H1 (cell line): ENCODE results near the gene JPH2. TPM values are rescaled to one million over a fixed set of nuclear protein-coding genes. Genes with fewer than 3 reads are reported as not detected.
A peak's percentile ranks its signal among the peaks of the same experiment; 100 is the strongest.

Experiments used
- CTCF ChIA-PET: fragments of 300-600 bp; sonication (Branson Sonifier 250); formaldehyde crosslinking; loops from one replicate; lab custom pipeline; 2021; ENCODE audit not compliant: partially characterized antibody; lab: Charles Lee
- POLR2A ChIA-PET: fragments of 300-600 bp; sonication (Branson Sonifier 250); formaldehyde crosslinking; loops from one replicate; lab custom pipeline; 2021; ENCODE audit warnings: inconsistent platforms; ENCODE audit not compliant: partially characterized antibody; lab: Charles Lee
- DNase-seq, 2 experiments: peaks; one replicate each; pipeline versions ENCODE4 v3.0.0 to v3.0.0-alpha.2; 2010 to 2022; ENCODE audit warnings: low spot score in 2 of 2, low read depth in 1 of 2, mixed read lengths in 1 of 2
- FAIRE-seq: peaks from 2 replicates; lab custom pipeline; 2011; peaks lifted over from hg19 to GRCh38; lab: Jason Lieb, UNC
- H2AFZ ChIP-seq: 2 replicates; pipeline ENCODE4 v1.8.1; 2012; ENCODE audit warnings: low read length, inconsistent platforms
- H2AK5ac ChIP-seq: 2 replicates; pipeline ENCODE4 v1.6.1; 2013; ENCODE audit warnings: low read depth, low read length
- H2BK120ac ChIP-seq: replicated peaks from 2 replicates; pipeline ENCODE3; 2013; ENCODE audit warnings: low read depth, low read length, inconsistent platforms
- H2BK12ac ChIP-seq: 2 replicates; pipeline ENCODE4 v1.6.1; 2013; ENCODE audit warnings: low read depth, low read length
- H2BK15ac ChIP-seq: 2 replicates; pipeline ENCODE4 v1.6.1; 2013; ENCODE audit warnings: low read length
- H2BK20ac ChIP-seq: 2 replicates; pipeline ENCODE4 v1.6.1; 2013; ENCODE audit warnings: low read length
- H2BK5ac ChIP-seq: 2 replicates; pipeline ENCODE4 v1.6.1; 2013; ENCODE audit warnings: low read depth, low read length
- H3K14ac ChIP-seq: 2 replicates; pipeline ENCODE4 v1.6.1; 2013; ENCODE audit warnings: inconsistent platforms; ENCODE audit not compliant: insufficient read length
- H3K18ac ChIP-seq: 2 replicates; pipeline ENCODE4 v1.6.1; 2013; ENCODE audit warnings: low read length; ENCODE audit errors: extremely low read depth
- H3K23ac ChIP-seq: 2 replicates; pipeline ENCODE4 v1.6.1; 2013; ENCODE audit warnings: inconsistent platforms; ENCODE audit not compliant: insufficient read length
- H3K23me2 ChIP-seq: 2 replicates; pipeline ENCODE4 v1.6.1; 2013; ENCODE audit warnings: low read depth, low read length
- H3K27ac ChIP-seq: 2 replicates; pipeline ENCODE4 v1.6.1; 2011; ENCODE audit warnings: low read depth, low read length, inconsistent platforms
- H3K27me3 ChIP-seq, 4 experiments: replicated peaks in 1 of 4; 1 replicate in 1 of 4; 2 replicates in 3 of 4; pipeline versions ENCODE4 v1.6.1 to v1.8.1; 2011 to 2013; ENCODE audit warnings: low read length in 3 of 4, mild to moderate bottlenecking in 3 of 4, inconsistent platforms in 2 of 4, mixed read lengths in 2 of 4, moderate library complexity in 1 of 4; ENCODE audit not compliant: control insufficient read depth in 3 of 4, insufficient read depth in 3 of 4; ENCODE audit errors: extremely low read depth in 1 of 4
- H3K36me3 ChIP-seq, 4 experiments: 2 replicates each; pipeline versions ENCODE4 v1.6.1 to v1.8.1; 2011 to 2013; ENCODE audit warnings: mild to moderate bottlenecking in 4 of 4, low read length in 3 of 4, moderate library complexity in 2 of 4, control low read depth in 1 of 4, inconsistent platforms in 1 of 4; ENCODE audit not compliant: insufficient read depth in 4 of 4, control insufficient read depth in 2 of 4
- H3K4ac ChIP-seq: replicated peaks from 2 replicates; pipeline ENCODE3; 2013; ENCODE audit warnings: low read length, low read depth, mixed read lengths, inconsistent platforms; ENCODE audit not compliant: insufficient read length
- H3K4me1 ChIP-seq, 4 experiments: replicated peaks in 1 of 4; 1 replicate in 1 of 4; 2 replicates in 3 of 4; pipeline versions ENCODE4 v1.6.1 to v1.8.1; 2011 to 2013; ENCODE audit warnings: low read length in 3 of 4, inconsistent platforms in 2 of 4, mixed read lengths in 1 of 4; ENCODE audit not compliant: insufficient read depth in 4 of 4, control insufficient read depth in 3 of 4
- H3K4me2 ChIP-seq, 2 experiments: 2 replicates each; pipeline versions ENCODE4 v1.6.1 to v1.8.1; 2011 to 2013; ENCODE audit warnings: low read depth in 2 of 2, low read length in 2 of 2, control low read depth in 1 of 2, inconsistent platforms in 1 of 2, mild to moderate bottlenecking in 1 of 2; ENCODE audit not compliant: insufficient read depth in 1 of 2
- H3K4me3 ChIP-seq, 4 experiments: fragments of 200-600, 300-600 bp in 1 of 4; sonication (generic), shearing (Covaris generic), sonication (Bioruptor Twin) in 1 of 4; 2 replicates each; pipeline versions ENCODE4 v1.5.1 to v1.8.1; 2011 to 2016; ENCODE audit warnings: low read length in 4 of 4, low read depth in 3 of 4, control low read depth in 2 of 4, inconsistent platforms in 2 of 4, mild to moderate bottlenecking in 2 of 4, mixed read lengths in 1 of 4, moderate library complexity in 1 of 4; ENCODE audit not compliant: insufficient read depth in 2 of 4; ENCODE audit errors: extremely low read depth in 1 of 4
- H3K56ac ChIP-seq: replicated peaks from 2 replicates; pipeline ENCODE3; 2013; ENCODE audit warnings: low read depth, mild to moderate bottlenecking, mixed read lengths, low read length, inconsistent platforms; ENCODE audit not compliant: insufficient read length
- H3K79me1 ChIP-seq: 2 replicates; pipeline ENCODE4 v1.6.1; 2013; ENCODE audit warnings: low read depth, low read length, control low read depth
- H3K79me2 ChIP-seq, 2 experiments: 2 replicates each; pipeline versions ENCODE4 v1.6.1 to v1.8.1; 2012 to 2013; ENCODE audit warnings: low read length in 2 of 2, mild to moderate bottlenecking in 2 of 2, inconsistent platforms in 1 of 2; ENCODE audit not compliant: insufficient read depth in 2 of 2, control insufficient read depth in 1 of 2
- H3K9ac ChIP-seq, 4 experiments: replicated peaks in 1 of 4; 1 replicate in 1 of 4; 2 replicates in 3 of 4; pipeline versions ENCODE4 v1.6.1 to v1.8.1; 2011 to 2013; ENCODE audit warnings: low read depth in 3 of 4, low read length in 3 of 4, control low read depth in 2 of 4, mild to moderate bottlenecking in 2 of 4, moderate library complexity in 2 of 4, inconsistent platforms in 1 of 4; ENCODE audit errors: extremely low read depth in 1 of 4
- H3K9me3 ChIP-seq, 2 experiments: 2 replicates each; pipeline versions ENCODE4 v1.6.1 to v1.8.1; 2012 to 2013; ENCODE audit warnings: mild to moderate bottlenecking in 2 of 2, moderate library complexity in 2 of 2, control low read depth in 1 of 2, inconsistent platforms in 1 of 2, low read depth in 1 of 2, low read length in 1 of 2, mixed read lengths in 1 of 2; ENCODE audit not compliant: insufficient read depth in 2 of 2
- H4K20me1 ChIP-seq, 2 experiments: replicated peaks in 1 of 2; 2 replicates each; pipeline versions ENCODE3 to v1.8.1; 2011 to 2013; ENCODE audit warnings: inconsistent platforms in 2 of 2, low read length in 2 of 2, mild to moderate bottlenecking in 1 of 2; ENCODE audit not compliant: insufficient read depth in 2 of 2, control insufficient read depth in 1 of 2
- H4K5ac ChIP-seq: 2 replicates; pipeline ENCODE4 v1.6.1; 2013; ENCODE audit warnings: low read length, low read depth, mixed read lengths, inconsistent platforms; ENCODE audit not compliant: insufficient read length
- H4K8ac ChIP-seq: 2 replicates; pipeline ENCODE4 v1.8.0; 2013; ENCODE audit warnings: mild to moderate bottlenecking, moderate library complexity, low read length, inconsistent platforms; ENCODE audit not compliant: insufficient read depth; ENCODE audit errors: extremely low read depth
- H4K91ac ChIP-seq: replicated peaks from 2 replicates; pipeline ENCODE3; 2013; ENCODE audit warnings: low read length, mixed read lengths, inconsistent platforms; ENCODE audit not compliant: insufficient read length
- CBX8 ChIP-seq: fragments of 300-800, 300-1000 bp; sonication (generic); IDR thresholded peaks from 2 replicates; pipeline ENCODE4 v1.7.1; 2016; ENCODE audit warnings: low read depth, low read length, borderline replicate concordance
- SIN3A ChIP-seq, 2 experiments: IDR thresholded peaks in 1 of 2; conservative IDR thresholded peaks in 1 of 2; 2 replicates each; pipeline ENCODE4 v1.6.1; 2011 to 2012; ENCODE audit warnings: low read length in 2 of 2, improper control_type of control experiment in 1 of 2, low read depth in 1 of 2, mild to moderate bottlenecking in 1 of 2
- SP1 ChIP-seq: IDR thresholded peaks from 2 replicates; pipeline ENCODE4 v1.6.1; 2011; ENCODE audit warnings: low read depth, low read length
- WGBS, 2 experiments: shearing (Covaris generic) in 1 of 2; methylation state at CpG; one replicate each; pipeline versions ENCODE4 v1.1.6 to v1.1.7; 2013 to 2015; ENCODE audit warnings: low lambda C conversion rate in 2 of 2, mixed read lengths in 2 of 2, inconsistent platforms in 1 of 2, low coverage in 1 of 2, missing lambda C conversion rate in 1 of 2; ENCODE audit not compliant: insufficient replicate concordance in 2 of 2, insufficient coverage in 1 of 2, insufficient read length in 1 of 2; ENCODE audit errors: extremely low coverage in 1 of 2, missing lambda C conversion rate in 1 of 2; 5-methylcytosine and 5-hydroxymethylcytosine counted together
- polyA plus RNA-seq, 7 experiments: library from polyadenylated mRNA; depleted of rRNA in 3 of 7; stranded (reverse) in 5 of 7; unstranded in 2 of 7; fragments of >200 nt in 5 of 7; fragments of 200-250 nt in 2 of 7; gene quantifications; 1 replicate in 5 of 7; 2 replicates in 1 of 7; 4 replicates in 1 of 7; pipeline versions ENCODE4 v1.2.1 to v1.2.3, GENCODE V29; 2011 to 2013; ENCODE audit warnings: missing spikeins in 2 of 7, mixed read lengths in 2 of 7
- total RNA-seq: library from RNA; stranded (reverse); fragmentation: NEBNext Ultra II Directional; extraction: Animal tissue kit (Norgen Biotek cat#: 25700); gene quantifications from 2 replicates; pipeline ENCODE4 v1.2.1, GENCODE V29; 2021
- TF ChIP-seq, protein P1 (sequence below): IDR thresholded peaks from 2 replicates; pipeline ENCODE4 v1.6.1; 2011; ENCODE audit warnings: low read length, improper control_type of control experiment

Gene JPH2
- total and polyA plus RNA-seq, 2 of the 8 experiments (the other 6 are each of a cell fraction or from before 2014, with no cell fraction given), result 0.59 to 1.3 TPM

DNA sequence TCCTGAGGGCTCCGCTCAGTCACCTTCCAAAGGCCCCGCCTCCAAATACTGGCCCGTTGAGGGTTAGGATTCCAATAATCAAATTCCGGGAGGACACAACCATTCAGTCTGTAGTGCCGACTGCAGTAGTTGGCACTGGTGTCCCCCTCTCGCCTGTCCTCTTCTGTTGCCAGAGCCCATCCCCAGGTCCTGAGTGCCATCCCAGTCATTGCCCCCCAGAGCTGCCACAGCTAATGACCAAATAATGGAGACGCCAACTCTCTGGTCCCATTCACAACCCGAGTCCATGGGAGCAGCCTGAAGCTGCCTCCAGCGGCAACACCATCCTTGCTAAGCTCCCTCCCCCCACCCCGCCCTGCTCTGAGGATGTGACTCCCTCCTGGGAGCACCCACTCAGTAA lies 115.9 kb downstream of the JPH2 start:
- no peak overlapping the region for H2BK12ac ChIP-seq
- no peak overlapping the region for H2BK120ac ChIP-seq
- H3K79me1 ChIP-seq, result no peaks in the 10 kb centered on the region
- CTCF ChIA-PET, result interaction anchor here (0.9 to 3.0 kb wide), 7 partner anchors 10 to 231 kb away, joined by 3 to 19 read pairs (median 3); no protein-coding TSS in a partner anchor
- no peak overlapping the region for H3K4me3 ChIP-seq
- TF ChIP-seq CBX8 (no peak), SP1 (no peak), SIN3A (conservative IDR thresholded peaks at IDR 0.05 in 1 of 2, IDR thresholded peaks at IDR 0.05 in 1 of 2; ENCODE audit: low read depth in 1 of 2, low read length in 2 of 2) (no peak)
- TF ChIP-seq, protein P1, sequence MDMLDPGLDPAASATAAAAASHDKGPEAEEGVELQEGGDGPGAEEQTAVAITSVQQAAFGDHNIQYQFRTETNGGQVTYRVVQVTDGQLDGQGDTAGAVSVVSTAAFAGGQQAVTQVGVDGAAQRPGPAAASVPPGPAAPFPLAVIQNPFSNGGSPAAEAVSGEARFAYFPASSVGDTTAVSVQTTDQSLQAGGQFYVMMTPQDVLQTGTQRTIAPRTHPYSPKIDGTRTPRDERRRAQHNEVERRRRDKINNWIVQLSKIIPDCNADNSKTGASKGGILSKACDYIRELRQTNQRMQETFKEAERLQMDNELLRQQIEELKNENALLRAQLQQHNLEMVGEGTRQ, result no peak
- H3K4me1 ChIP-seq, result peaks cover 0 to 7% (median 1%) of the 10 kb centered on the region in 4 experiments; a peak in 3 of 7 replicates
- DNase-seq, result peak in 1 of 2 experiments; percentile 19
- no peaks in the 10 kb centered on the region for H3K27me3 ChIP-seq
- no peak overlapping the region for H2BK15ac ChIP-seq
- 91% methylated on average over 10 of the region's 10 CpGs; no CpG with 5 or more reads in 1 of the 2 experiments for WGBS, 2 experiments
- H3K14ac ChIP-seq, result no peak overlapping the region
- H2BK5ac ChIP-seq, result no peak overlapping the region
- H3K18ac ChIP-seq, result no peak overlapping the region
- H3K27ac ChIP-seq, result no peak overlapping the region
- no peak overlapping the region for H4K5ac ChIP-seq
- H4K20me1 ChIP-seq, result no peaks in the 10 kb centered on the region
- no peak overlapping the region for H2AK5ac ChIP-seq
- no peaks in the 10 kb centered on the region for H3K36me3 ChIP-seq
- H2BK20ac ChIP-seq, result no peak overlapping the region
- no peak overlapping the region for H3K4ac ChIP-seq
- no peak overlapping the region for H4K8ac ChIP-seq
- H3K4me2 ChIP-seq, result no peak overlapping the region
- H3K9ac ChIP-seq, result no peak overlapping the region
- H3K56ac ChIP-seq, result no peak overlapping the region
- H2AFZ ChIP-seq, result no peak overlapping the region
- no peaks in the 10 kb centered on the region for H3K9me3 ChIP-seq
- FAIRE-seq, result no peak
- no peaks in the 10 kb centered on the region for H3K79me2 ChIP-seq
- POLR2A ChIA-PET, result no interaction called here
- no peak overlapping the region for H3K23ac ChIP-seq
- H3K23me2 ChIP-seq, result no peaks in the 10 kb centered on the region
- no peak overlapping the region for H4K91ac ChIP-seq
